OCI-LY7 (cell line): ENCODE data around the gene FAM174C. TPM values are rescaled to one million over a fixed set of nuclear protein-coding genes. Genes with fewer than 3 reads are reported as not detected.
A peak's percentile ranks its signal among the peaks of the same experiment; 100 is the strongest.

Experiments
- BruUV-seq: library from RNA; stranded (reverse); fragments of 400-500 nt; replicated peaks from 2 replicates; lab custom pipeline; 2021; lab: Mats Ljungman, UMichigan
- CTCF ChIA-PET: fragments of 300-600 bp; sonication (Branson Sonifier 250); formaldehyde crosslinking; loops from one replicate; lab custom pipeline; 2022; ENCODE audit warnings: antibody characterized with exemption; ENCODE audit not compliant: unreplicated experiment; lab: Charles Lee
- POLR2A ChIA-PET: fragments of 300-600 bp; sonication (Branson Sonifier 250); formaldehyde crosslinking; loops from one replicate; lab custom pipeline; 2022; ENCODE audit warnings: antibody characterized with exemption; lab: Charles Lee
- DNase-seq: peaks from one replicate; pipeline ENCODE4 v3.0.0-alpha.2; 2015; ENCODE audit warnings: low spot score
- H2AFZ ChIP-seq: fragments of 200-600 bp; sonication (generic), shearing (Covaris generic); 2 replicates; pipeline ENCODE4 v1.6.1; 2014; ENCODE audit warnings: mild to moderate bottlenecking, antibody characterized with exemption, low read length, moderate library complexity
- H3K27ac ChIP-seq: fragments of 200-600 bp; sonication (generic); 2 replicates; pipeline ENCODE4 v1.5.1; 2014; ENCODE audit warnings: mixed run types, low read depth, mild to moderate bottlenecking, moderate library complexity, low read length, inconsistent platforms; ENCODE audit not compliant: poor library complexity, severe bottlenecking
- H3K36me3 ChIP-seq: fragments of 200-600 bp; sonication (generic); 2 replicates; pipeline ENCODE4 v1.6.1; 2014; ENCODE audit warnings: mild to moderate bottlenecking, antibody characterized with exemption, low read length, moderate library complexity, mixed read lengths; ENCODE audit not compliant: insufficient read depth
- H3K4me1 ChIP-seq: fragments of 200-600 bp; sonication (generic); 2 replicates; pipeline ENCODE4 v1.5.1; 2014; ENCODE audit warnings: mild to moderate bottlenecking, low read length; ENCODE audit not compliant: insufficient read depth, poor library complexity, severe bottlenecking
- H3K4me2 ChIP-seq: fragments of 200-600 bp; sonication (generic); 2 replicates; pipeline ENCODE4 v1.6.1; 2014; ENCODE audit warnings: mild to moderate bottlenecking, low read length
- H3K4me3 ChIP-seq: fragments of 200-600 bp; sonication (generic); 2 replicates; pipeline ENCODE4 v1.5.1; 2014; ENCODE audit warnings: mild to moderate bottlenecking, low read depth, low read length; ENCODE audit not compliant: poor library complexity, severe bottlenecking
- H3K79me2 ChIP-seq: fragments of 200-600 bp; sonication (generic); 2 replicates; pipeline ENCODE4 v1.6.1; 2016; ENCODE audit warnings: low read depth, mild to moderate bottlenecking, low read length, moderate library complexity, mixed read lengths; ENCODE audit not compliant: insufficient read depth
- H3K9me2 ChIP-seq: fragments of 200-600 bp; sonication (generic); 2 replicates; pipeline ENCODE4 v1.6.1; 2016; ENCODE audit warnings: mild to moderate bottlenecking, low read length, mixed read lengths; ENCODE audit not compliant: insufficient read depth
- H3K9me3 ChIP-seq: fragments of 200-600 bp; sonication (generic); 2 replicates; pipeline ENCODE4 v1.6.1; 2014; ENCODE audit warnings: mild to moderate bottlenecking, mixed run types, low read length, mixed read lengths
- H4K20me1 ChIP-seq: fragments of 200-600 bp; sonication (generic); 2 replicates; pipeline ENCODE4 v1.6.1; 2014; ENCODE audit warnings: mild to moderate bottlenecking, antibody characterized with exemption, low read length, moderate library complexity, mixed read lengths; ENCODE audit not compliant: insufficient read depth
- EZH2phosphoT487 ChIP-seq: fragments of 200-600 bp; sonication (generic); IDR thresholded peaks from 2 replicates; pipeline ENCODE4 v1.6.1; 2018; ENCODE audit warnings: low read depth, borderline replicate concordance, mild to moderate bottlenecking, mixed run types, antibody characterized with exemption, low read length, moderate library complexity, mixed read lengths
- intact Hi-C: fragments of 100-400 bp; cut with micrococcal nuclease; formaldehyde crosslinking; loops from one replicate; pipeline ENCODE4 v1.10.0; 2022; ENCODE audit not compliant: unreplicated experiment
- total RNA-seq, 2 experiments: library from RNA; depleted of rRNA in 1 of 2; stranded (reverse); fragments of >200 nt in 1 of 2; shearing (Covaris generic) in 1 of 2; gene quantifications; 2 replicates each; pipeline ENCODE4 v1.2.3, GENCODE V29; 2014 to 2022
- TF ChIP-seq, protein P1 (sequence below): fragments of 200-600 bp; sonication (generic); conservative IDR thresholded peaks from 2 replicates; pipeline ENCODE4 v1.5.1; 2014; ENCODE audit warnings: mild to moderate bottlenecking, antibody characterized with exemption, low read length, moderate library complexity, mixed read lengths

The FAM174C gene
- total RNA-seq, 2 experiments from 2014 or later: 53.2 to 81.5 TPM

DNA sequence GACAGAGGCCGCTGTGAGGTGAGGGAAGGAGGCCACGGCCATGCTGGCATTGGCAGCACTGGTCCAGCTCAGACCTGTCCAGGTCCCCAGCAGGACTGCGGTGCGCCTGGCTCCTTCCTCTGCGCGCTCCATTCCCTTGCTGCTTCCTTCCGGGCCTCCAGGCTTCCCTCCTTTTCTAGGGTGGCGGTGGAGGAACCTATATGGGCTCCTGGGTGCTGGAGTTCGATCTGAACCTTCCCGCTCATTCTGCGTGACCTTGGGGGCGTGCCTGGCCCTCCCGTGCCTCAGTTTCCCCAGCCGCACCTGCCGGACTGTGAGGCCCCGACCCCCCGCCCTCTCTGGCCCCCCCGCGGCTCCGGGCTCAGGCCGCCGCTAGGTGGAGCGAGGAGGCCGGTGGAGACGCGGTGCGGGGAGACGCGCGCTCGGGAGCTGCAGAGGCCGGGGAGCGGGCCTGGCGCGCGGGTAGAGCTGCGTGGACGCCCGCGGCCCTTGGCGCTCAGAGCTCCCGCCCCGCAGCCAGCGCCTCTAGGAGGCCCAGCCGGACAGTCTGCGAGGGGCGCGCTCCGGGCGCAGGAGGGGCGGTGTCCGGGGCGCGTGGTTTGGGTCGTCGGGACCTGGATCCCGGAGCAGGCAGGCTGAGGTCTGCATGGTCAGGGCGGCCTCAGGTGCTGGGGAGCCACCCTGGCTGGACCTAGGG is 40.3 kb downstream of the FAM174C start:
- ChIA-PET CTCF (no interaction called here), POLR2A (no interaction called here)
- DNase-seq: no peak
- TF ChIP-seq, protein P1, sequence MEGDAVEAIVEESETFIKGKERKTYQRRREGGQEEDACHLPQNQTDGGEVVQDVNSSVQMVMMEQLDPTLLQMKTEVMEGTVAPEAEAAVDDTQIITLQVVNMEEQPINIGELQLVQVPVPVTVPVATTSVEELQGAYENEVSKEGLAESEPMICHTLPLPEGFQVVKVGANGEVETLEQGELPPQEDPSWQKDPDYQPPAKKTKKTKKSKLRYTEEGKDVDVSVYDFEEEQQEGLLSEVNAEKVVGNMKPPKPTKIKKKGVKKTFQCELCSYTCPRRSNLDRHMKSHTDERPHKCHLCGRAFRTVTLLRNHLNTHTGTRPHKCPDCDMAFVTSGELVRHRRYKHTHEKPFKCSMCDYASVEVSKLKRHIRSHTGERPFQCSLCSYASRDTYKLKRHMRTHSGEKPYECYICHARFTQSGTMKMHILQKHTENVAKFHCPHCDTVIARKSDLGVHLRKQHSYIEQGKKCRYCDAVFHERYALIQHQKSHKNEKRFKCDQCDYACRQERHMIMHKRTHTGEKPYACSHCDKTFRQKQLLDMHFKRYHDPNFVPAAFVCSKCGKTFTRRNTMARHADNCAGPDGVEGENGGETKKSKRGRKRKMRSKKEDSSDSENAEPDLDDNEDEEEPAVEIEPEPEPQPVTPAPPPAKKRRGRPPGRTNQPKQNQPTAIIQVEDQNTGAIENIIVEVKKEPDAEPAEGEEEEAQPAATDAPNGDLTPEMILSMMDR: peak; percentile 66
- TF ChIP-seq EZH2phosphoT487: no peak
- Histone ChIP-seq H3K4me3 (no peak overlapping the region), H3K79me2 (no peaks in the 10 kb centered on the region), H3K4me1 (no peaks in the 10 kb centered on the region), H4K20me1 (no peaks in the 10 kb centered on the region; the same call in 1 of the 2 replicates), H2AFZ (no peak overlapping the region), H3K9me3 (no peaks in the 10 kb centered on the region), H3K36me3 (no peaks in the 10 kb centered on the region), H3K9me2 (no peaks in the 10 kb centered on the region), H3K27ac (no peak overlapping the region), H3K4me2 (no peak overlapping the region)
- intact Hi-C loops: loop anchor here (5.0 kb wide), 1 partner anchor 57 kb away; no protein-coding TSS in a partner anchor
- BruUV-seq: no TSS peak

DNA sequence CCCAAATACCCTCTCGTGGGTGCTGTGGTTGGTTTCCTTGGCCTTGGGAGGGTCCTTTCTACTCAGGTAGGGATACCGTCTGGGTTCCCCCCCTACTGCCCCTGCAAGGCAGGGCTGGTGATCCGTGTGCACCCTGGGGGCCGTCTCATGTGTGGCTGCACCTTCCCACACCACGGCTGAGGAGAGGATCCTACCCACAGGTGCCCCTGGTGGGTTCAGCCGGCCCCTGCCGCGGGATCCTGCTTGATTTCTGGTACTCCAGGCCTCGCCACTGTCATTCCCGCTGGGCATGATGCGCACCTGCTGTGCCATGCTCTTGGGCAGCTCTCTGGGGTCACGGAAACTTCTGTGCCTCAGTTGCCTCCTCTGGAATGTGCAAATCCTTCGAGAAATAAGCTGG is 41.1 kb downstream of the FAM174C start:
- CTCF ChIA-PET: no interaction called here
- BruUV-seq: no TSS peak
- Histone ChIP-seq H3K27ac (no peak overlapping the region), H3K4me3 (no peak overlapping the region), H2AFZ (no peak overlapping the region), H3K9me2 (no peaks in the 10 kb centered on the region), H4K20me1 (no peaks in the 10 kb centered on the region; the same call in 1 of the 2 replicates), H3K36me3 (no peaks in the 10 kb centered on the region), H3K9me3 (no peaks in the 10 kb centered on the region), H3K4me1 (no peaks in the 10 kb centered on the region), H3K79me2 (no peaks in the 10 kb centered on the region), H3K4me2 (no peak overlapping the region)
- no peak for DNase-seq
- TF ChIP-seq EZH2phosphoT487: no peak
- TF ChIP-seq, protein P1: no peak
- intact Hi-C loops: loop anchor here (5.0 kb wide), 1 partner anchor 56 kb away; no protein-coding TSS in a partner anchor
- POLR2A ChIA-PET: no interaction called here
